ENCODE data around the gene TSC2.
"Not testable (repeated sequence)": the region's sequence is repeated elsewhere in the genome, so short reads cannot be mapped to it uniquely, and the experiment has no call there.

TSC2 gene

DNA sequence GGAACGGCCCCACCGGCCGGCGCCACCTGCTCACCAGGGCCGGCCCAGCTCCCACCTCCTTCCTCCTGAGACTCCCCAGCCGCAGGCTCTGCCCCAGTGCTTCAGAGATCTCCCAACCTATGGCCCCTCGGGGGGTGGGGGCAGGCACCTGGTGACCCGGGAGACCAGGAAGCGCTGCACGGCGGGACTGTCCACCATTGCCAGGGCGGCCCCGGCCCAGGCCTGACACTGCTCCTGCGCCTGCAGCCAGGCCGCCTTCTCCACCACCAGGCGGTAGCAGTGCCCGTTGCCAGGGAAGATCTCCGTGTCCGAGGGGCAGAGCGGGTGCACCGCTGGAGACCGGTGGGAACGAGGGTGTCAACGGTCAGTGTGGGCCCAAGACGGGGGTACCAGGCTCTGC lies 69.6 kb downstream of the TSC2 start:
- not testable (repeated sequence) for H3K27ac ChIP-seq (ENCODE audit: low read length); H3K36me3 ChIP-seq (ENCODE audit: control insufficient read depth, low read depth, low read length); H3K27me3 ChIP-seq (ENCODE audit: control insufficient read depth, insufficient read depth, low read length); H3K4me1 ChIP-seq (ENCODE audit: control insufficient read depth, low read depth, low read length); H3K9me3 ChIP-seq (ENCODE audit: control insufficient read depth, low read depth, low read length); H3K9ac ChIP-seq (ENCODE audit: low read length); H3K4me3 ChIP-seq (ENCODE audit: low read length)

DNA sequence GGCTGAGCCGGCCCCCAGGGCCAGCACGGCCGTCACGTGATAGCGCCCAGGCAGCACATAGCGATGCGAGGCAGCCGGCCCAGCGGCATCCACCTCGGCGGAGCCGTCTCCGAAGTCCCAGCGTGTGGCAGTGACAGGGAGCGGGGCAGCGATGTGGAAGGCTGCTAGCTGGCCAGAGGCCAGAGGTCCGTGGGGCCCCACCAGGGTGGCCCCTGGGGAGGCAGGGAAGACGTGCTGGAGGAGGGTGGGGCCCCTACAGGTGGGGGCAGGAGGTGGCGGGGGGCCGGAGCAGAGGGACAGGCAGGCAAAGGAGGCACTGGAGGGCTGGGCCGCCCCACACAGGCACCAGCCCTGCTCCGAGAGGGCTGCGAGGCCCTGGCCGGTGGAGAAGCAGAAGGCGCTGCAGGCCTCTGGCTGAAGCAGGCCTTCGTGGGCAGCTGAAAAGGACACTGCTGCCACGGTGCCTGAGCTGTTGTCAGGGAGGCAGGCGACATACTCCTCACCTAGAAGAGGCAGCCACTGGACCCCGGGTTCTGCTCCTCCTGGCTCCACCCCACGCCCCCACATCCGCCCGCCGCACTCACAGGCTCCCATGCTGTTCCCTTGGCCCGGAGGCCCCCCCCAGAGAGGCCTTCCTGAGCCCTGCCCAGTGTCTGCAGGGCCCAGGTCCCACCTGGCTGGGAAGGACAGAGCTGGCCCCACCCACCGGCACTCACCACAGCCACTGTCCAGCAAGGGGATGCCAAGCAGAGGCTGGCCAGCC lies 70.4 kb downstream of the TSC2 start:
- H3K27ac ChIP-seq (ENCODE audit: low read length); H3K9ac ChIP-seq (ENCODE audit: low read length); H3K36me3 ChIP-seq (ENCODE audit: control insufficient read depth, low read depth, low read length); H3K27me3 ChIP-seq (ENCODE audit: control insufficient read depth, insufficient read depth, low read length); H3K4me3 ChIP-seq (ENCODE audit: low read length); H3K4me1 ChIP-seq (ENCODE audit: control insufficient read depth, low read depth, low read length); H3K9me3 ChIP-seq (ENCODE audit: control insufficient read depth, low read depth, low read length): not testable (repeated sequence)

DNA sequence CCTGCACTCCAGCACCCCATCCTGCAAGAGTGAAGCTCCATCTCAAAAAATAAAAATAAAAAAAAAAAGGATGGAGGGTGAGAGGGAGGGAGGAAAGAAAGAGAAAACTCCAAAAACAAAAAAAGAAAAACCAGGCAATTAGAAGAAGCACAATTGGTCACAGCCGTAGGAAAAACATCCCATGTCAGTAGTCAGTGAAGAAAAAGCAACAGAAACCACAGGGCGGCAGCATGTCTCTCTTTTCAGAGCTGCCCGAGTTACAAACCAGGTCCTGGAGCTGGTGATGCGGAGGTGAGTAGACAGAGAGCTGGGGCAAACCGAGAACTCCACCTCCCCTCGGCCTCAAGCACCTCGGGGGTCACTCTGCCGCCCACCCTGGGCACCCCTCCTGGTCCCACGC lies 73.5 kb downstream of the TSC2 start:
- not testable (repeated sequence) for H3K27ac ChIP-seq (ENCODE audit: low read length); H3K4me1 ChIP-seq (ENCODE audit: control insufficient read depth, low read depth, low read length); H3K9ac ChIP-seq (ENCODE audit: low read length); H3K27me3 ChIP-seq (ENCODE audit: control insufficient read depth, insufficient read depth, low read length); H3K36me3 ChIP-seq (ENCODE audit: control insufficient read depth, low read depth, low read length); H3K9me3 ChIP-seq (ENCODE audit: control insufficient read depth, low read depth, low read length); H3K4me3 ChIP-seq (ENCODE audit: low read length)

DNA sequence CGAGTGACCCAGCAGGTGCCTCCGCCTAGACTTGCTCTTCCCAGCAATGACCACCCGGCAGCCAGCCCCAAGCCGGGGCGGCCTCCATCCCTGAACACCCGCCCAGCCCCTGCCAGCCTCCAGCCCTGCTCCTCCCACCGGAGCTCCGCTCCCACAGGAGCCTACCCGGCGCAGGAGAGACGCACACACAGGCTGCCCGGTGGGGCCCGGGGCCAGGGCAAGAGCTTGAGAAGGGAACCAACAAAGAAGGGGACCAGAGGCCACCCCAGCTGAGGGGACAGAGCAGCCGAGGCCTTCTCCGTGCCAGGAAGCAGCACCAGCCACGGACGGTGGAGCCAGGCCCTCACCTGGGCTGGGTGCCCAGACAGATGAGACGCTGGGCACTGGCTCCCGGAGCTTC lies 74.1 kb downstream of the TSC2 start:
- H3K4me1 ChIP-seq (ENCODE audit: control insufficient read depth, low read depth, low read length) = peaks cover 3% of the 10 kb centered on the region
- H3K4me3 ChIP-seq (ENCODE audit: low read length) = no peak overlapping the region
- no peak overlapping the region for H3K9ac ChIP-seq (ENCODE audit: low read length)
- H3K27ac ChIP-seq (ENCODE audit: low read length) = no peak overlapping the region
- no peaks in the 10 kb centered on the region for H3K27me3 ChIP-seq (ENCODE audit: control insufficient read depth, insufficient read depth, low read length)
- H3K36me3 ChIP-seq (ENCODE audit: control insufficient read depth, low read depth, low read length) = no peaks in the 10 kb centered on the region
- no peaks in the 10 kb centered on the region for H3K9me3 ChIP-seq (ENCODE audit: control insufficient read depth, low read depth, low read length)

DNA sequence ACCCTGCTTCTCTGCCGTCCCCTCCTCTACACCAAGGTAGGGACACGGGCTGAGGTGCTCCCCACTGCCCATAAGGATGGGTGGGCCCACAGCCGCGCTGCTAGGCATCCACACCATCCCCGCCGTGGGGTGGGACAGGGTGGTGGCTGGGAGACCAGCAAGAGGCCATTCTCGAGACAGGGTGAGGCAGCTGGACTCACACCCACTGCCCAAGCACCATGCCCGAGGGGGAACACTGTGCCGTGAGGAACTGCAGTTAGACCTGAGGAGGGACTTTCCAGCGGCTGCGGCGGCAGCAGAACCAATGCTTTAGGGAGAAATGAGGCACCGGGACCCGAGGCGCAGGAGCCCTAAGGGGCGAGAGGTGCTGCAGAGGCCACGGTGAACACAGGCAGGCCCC lies 74.6 kb downstream of the TSC2 start:
- Histone ChIP-seq H3K4me3 (ENCODE audit: low read length) (no peak overlapping the region), H3K27me3 (ENCODE audit: control insufficient read depth, insufficient read depth, low read length) (no peaks in the 10 kb centered on the region), H3K27ac (ENCODE audit: low read length) (no peak overlapping the region), H3K9me3 (ENCODE audit: control insufficient read depth, low read depth, low read length) (no peaks in the 10 kb centered on the region), H3K36me3 (ENCODE audit: control insufficient read depth, low read depth, low read length) (no peaks in the 10 kb centered on the region), H3K4me1 (ENCODE audit: control insufficient read depth, low read depth, low read length) (peaks cover 3% of the 10 kb centered on the region), H3K9ac (ENCODE audit: low read length) (no peak overlapping the region)

DNA sequence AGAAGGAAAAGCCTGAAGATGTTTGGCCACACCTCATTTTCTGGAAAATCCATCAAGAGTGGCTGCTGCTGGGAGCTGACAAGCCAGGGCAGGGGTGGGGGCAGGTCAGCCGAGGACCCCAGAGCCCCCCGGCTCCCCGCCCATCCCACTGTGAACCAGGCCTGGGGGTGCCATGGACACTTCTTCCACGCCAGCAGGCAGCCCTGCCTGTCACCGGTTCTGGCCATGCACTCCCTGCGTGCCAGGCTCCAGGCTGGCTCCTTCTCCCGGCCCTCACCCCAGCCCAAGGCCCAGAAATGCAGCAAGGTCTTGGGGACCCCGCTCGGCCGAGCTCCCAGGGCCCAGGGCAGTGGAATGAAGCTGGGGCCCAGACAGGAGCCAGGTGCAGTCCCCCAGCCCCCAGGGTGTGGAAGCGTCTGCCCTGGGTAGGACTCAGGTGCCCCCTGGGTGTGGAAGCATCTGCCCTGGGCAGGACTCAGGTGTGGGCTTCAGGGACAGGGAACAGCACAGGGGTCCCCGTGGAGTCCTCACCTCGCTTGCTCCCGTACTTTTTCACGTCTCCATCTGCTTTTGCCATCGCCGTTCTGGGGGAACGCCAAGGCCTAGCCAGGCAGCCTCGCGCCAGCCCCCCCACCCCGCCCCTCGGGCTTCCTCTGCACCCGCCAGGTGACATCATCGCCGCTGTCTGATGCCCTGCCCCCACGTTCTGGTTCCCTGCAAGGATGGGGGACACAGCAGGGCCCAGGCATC lies 75.3 kb downstream of the TSC2 start:
- H3K27me3 ChIP-seq (ENCODE audit: control insufficient read depth, insufficient read depth, low read length); H3K9me3 ChIP-seq (ENCODE audit: control insufficient read depth, low read depth, low read length); H3K36me3 ChIP-seq (ENCODE audit: control insufficient read depth, low read depth, low read length); H3K9ac ChIP-seq (ENCODE audit: low read length); H3K4me1 ChIP-seq (ENCODE audit: control insufficient read depth, low read depth, low read length); H3K27ac ChIP-seq (ENCODE audit: low read length); H3K4me3 ChIP-seq (ENCODE audit: low read length): not testable (repeated sequence)

DNA sequence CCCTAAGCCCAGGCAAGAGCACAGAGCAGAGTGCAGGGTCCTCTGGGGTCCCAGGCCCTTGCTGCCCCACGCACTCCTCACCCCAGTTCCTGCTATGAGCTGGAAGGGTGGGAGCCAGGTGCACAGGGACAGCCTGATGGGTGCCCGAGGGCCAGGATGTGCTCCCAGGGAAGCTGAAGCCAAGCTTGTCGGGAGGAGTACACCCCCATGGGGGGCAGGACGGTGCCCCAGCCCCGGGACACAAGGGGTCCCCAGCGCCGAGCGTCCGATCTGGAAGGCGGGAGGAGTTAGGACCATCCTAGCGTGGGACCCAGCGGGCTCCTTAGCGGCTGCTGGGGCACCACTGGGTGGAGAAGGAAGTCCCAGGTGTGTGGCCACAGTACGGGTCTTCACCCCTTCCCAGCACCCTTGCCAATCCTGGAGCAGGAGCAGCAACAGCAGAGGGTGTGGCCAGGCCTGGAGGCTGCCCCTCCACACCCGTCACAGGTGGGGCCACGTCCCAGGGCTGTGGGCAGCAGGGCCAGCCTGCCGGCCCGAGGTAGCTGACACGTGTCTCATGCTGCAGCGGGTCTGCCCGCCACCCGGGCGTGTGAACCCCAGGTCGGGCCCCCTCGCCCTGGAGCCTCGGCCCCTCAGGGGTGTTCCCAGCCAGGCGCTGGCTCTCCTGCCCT lies 76.1 kb downstream of the TSC2 start:
- not testable (repeated sequence) for H3K4me3 ChIP-seq (ENCODE audit: low read length)

DNA sequence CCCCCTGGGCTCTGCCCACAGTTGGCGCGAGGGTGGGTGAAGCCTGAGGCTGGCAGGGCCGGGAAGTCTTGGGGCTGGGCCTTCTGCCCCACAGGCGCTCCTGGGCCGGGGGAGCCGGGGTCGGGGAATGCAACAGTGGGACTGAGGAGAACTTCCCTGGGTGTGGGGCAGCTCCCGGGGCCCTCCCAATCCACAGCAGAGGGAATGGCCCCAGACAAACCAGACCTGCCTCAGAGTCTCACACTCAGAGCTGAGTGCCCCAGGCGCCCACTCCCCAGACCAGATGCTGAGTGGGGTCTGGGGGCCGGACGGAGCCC lies 76.5 kb downstream of the TSC2 start:
- not testable (repeated sequence) for H3K9me3 ChIP-seq (ENCODE audit: control insufficient read depth, low read depth, low read length); H3K36me3 ChIP-seq (ENCODE audit: control insufficient read depth, low read depth, low read length); H3K4me3 ChIP-seq (ENCODE audit: low read length); H3K4me1 ChIP-seq (ENCODE audit: control insufficient read depth, low read depth, low read length); H3K27ac ChIP-seq (ENCODE audit: low read length); H3K27me3 ChIP-seq (ENCODE audit: control insufficient read depth, insufficient read depth, low read length)
- peak overlapping the region; percentile 12 for H3K9ac ChIP-seq (ENCODE audit: low read length)

More for the DNA sequence above, 76.1 kb downstream of the TSC2 start:
- not testable (repeated sequence) for H3K4me1 ChIP-seq (ENCODE audit: control insufficient read depth, low read depth, low read length); H3K36me3 ChIP-seq (ENCODE audit: control insufficient read depth, low read depth, low read length); H3K27me3 ChIP-seq (ENCODE audit: control insufficient read depth, insufficient read depth, low read length); H3K27ac ChIP-seq (ENCODE audit: low read length); H3K9me3 ChIP-seq (ENCODE audit: control insufficient read depth, low read depth, low read length); H3K9ac ChIP-seq (ENCODE audit: low read length)

DNA sequence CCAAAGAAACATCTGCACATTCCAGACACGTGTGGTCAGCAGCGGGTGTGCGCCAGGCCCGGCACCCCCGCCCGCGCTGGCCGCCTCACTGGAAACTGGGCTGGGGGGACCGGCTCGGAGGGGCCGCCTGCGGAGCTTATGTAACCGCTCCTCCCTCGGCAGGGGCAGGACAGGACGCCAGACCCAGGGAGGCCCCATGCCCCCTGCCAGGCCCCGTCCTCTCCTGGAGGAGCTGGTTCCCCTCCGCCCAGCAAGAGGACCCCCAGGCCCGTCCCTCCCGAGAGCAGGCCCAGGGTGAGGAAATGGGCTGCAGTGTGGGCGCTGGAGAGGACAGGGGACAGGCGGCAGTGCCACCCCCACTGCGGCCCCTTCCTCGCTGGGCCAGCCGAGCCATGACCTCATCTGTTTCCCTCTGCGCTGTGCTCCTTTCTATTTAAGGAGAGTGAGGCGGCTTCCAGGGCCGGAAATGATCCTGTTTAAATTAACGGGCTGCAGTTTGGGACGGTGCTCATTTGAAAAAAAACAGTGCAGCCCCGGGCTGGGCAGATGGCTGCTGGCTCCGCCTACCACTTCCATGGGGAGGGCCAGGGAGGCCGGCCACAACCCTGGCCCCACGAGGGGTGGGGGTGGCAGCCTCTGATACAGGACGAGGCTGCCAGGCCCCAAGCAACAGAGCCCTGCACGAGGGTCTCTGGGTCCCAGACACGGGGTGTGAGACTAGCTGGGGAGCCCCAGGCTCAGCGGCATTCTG lies 77.1 kb downstream of the TSC2 start:
- not testable (repeated sequence) for H3K36me3 ChIP-seq (ENCODE audit: control insufficient read depth, low read depth, low read length); H3K27ac ChIP-seq (ENCODE audit: low read length); H3K9me3 ChIP-seq (ENCODE audit: control insufficient read depth, low read depth, low read length); H3K4me3 ChIP-seq (ENCODE audit: low read length); H3K4me1 ChIP-seq (ENCODE audit: control insufficient read depth, low read depth, low read length); H3K27me3 ChIP-seq (ENCODE audit: control insufficient read depth, insufficient read depth, low read length)
- peak overlapping the region; percentile 28 for H3K9ac ChIP-seq (ENCODE audit: low read length)

DNA sequence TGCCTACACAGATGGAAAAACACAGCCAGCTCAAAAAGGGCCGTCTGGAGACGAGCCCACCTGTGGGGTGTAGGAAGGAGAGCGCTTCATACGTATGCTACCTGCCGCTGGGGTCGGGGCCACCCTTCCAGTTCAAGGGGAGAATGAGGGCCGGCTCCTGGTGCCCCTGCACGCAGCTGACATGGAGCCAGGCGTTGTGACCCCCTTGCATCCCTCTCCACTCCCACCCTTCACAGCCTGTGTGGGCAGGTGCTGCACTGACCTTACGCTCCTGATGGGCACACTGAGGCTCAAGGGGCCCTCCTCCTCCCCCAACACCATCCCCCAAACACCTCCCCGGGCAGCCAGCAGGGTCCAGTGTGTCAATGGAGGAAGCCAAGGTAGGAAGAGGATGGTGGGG lies 77.8 kb downstream of the TSC2 start:
- H3K4me3 ChIP-seq (ENCODE audit: low read length); H3K4me1 ChIP-seq (ENCODE audit: control insufficient read depth, low read depth, low read length); H3K27me3 ChIP-seq (ENCODE audit: control insufficient read depth, insufficient read depth, low read length); H3K27ac ChIP-seq (ENCODE audit: low read length); H3K36me3 ChIP-seq (ENCODE audit: control insufficient read depth, low read depth, low read length); H3K9me3 ChIP-seq (ENCODE audit: control insufficient read depth, low read depth, low read length): not testable (repeated sequence)
- H3K9ac ChIP-seq (ENCODE audit: low read length) = peak overlapping the region; percentile 28

DNA sequence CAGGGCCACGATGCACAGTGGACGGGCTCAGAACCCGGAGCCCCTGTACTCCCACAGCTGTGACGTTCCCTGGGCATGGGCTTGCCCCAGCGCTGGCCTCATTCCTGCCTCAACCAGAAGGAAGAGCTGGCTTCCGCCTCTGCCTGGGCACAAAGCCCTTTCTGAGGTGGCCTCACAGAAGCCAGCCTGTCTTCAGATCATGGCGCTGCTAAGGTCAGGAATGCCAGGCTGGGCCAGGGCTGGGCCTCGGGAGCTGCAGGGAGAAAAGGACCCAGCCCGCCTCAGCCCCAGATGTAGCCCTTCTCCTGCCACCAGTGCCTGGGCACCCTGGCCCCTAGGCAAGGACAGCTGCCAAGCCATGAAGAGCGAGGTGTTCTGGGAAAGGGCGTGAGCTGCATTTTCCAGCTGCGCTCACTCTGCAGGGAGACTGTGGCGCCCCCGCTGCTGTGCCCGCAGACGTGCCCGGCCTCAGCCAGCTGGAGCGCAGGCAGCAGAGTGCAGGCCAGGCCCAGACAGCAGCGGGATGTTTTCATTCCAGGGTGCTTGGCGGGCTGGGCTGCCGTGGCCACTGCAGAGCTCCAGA lies 78.5 kb downstream of the TSC2 start:
- not testable (repeated sequence) for H3K36me3 ChIP-seq (ENCODE audit: control insufficient read depth, low read depth, low read length); H3K9ac ChIP-seq (ENCODE audit: low read length); H3K27ac ChIP-seq (ENCODE audit: low read length); H3K27me3 ChIP-seq (ENCODE audit: control insufficient read depth, insufficient read depth, low read length); H3K9me3 ChIP-seq (ENCODE audit: control insufficient read depth, low read depth, low read length); H3K4me3 ChIP-seq (ENCODE audit: low read length); H3K4me1 ChIP-seq (ENCODE audit: control insufficient read depth, low read depth, low read length)

Measured in iPS-18a (cell line).